ENCODE measurements around the gene CACHD1. TPM values are rescaled to one million over a fixed set of nuclear protein-coding genes. Genes with fewer than 3 reads are reported as not detected.

Gene CACHD1
- total and polyA plus RNA-seq, 8 donors = 2.9 to 7.1 (median 5.2) TPM

DNA sequence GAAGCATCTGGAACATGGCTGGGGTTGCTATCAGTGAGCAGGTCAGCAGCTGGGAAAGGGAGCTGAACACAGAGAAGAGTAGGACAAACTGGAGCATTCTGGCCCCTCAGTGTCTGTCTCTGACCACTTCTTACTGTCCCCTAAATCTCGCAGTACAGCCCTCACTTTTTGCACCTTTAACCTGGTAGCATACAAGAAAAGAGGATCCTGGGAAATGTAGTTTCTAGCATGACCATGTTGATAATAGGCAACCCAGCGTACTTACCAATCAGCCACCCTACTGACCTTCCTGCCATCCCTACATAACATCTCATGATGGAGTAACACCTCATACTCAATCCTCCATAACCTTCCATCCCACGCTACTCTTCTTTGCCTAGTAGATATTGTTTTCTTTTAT, 175.8 kb downstream of the CACHD1 start:
- Histone ChIP-seq H3K9me3 (no peaks in the 10 kb centered on the region), H3K27ac (no peak overlapping the region), H3K4me3 (no peak overlapping the region), H3K27me3 (no peaks in the 10 kb centered on the region), H3K36me3 (peaks cover 0 to 17% (median 0%) of the 10 kb centered on the region in 3 donors), H3K4me1 (no peaks in the 10 kb centered on the region)
- WGBS, 2 donors = 95% methylated on average over 3 of the region's 3 CpGs
- FAIRE-seq = no peak
- intact Hi-C loops (cut with DNase I) = no loop called here
- TF ChIP-seq, protein P1, sequence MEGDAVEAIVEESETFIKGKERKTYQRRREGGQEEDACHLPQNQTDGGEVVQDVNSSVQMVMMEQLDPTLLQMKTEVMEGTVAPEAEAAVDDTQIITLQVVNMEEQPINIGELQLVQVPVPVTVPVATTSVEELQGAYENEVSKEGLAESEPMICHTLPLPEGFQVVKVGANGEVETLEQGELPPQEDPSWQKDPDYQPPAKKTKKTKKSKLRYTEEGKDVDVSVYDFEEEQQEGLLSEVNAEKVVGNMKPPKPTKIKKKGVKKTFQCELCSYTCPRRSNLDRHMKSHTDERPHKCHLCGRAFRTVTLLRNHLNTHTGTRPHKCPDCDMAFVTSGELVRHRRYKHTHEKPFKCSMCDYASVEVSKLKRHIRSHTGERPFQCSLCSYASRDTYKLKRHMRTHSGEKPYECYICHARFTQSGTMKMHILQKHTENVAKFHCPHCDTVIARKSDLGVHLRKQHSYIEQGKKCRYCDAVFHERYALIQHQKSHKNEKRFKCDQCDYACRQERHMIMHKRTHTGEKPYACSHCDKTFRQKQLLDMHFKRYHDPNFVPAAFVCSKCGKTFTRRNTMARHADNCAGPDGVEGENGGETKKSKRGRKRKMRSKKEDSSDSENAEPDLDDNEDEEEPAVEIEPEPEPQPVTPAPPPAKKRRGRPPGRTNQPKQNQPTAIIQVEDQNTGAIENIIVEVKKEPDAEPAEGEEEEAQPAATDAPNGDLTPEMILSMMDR (IDR thresholded peaks at IDR 0.05) = no peak
- ATAC-seq = no peak
- DNase-seq = no peak

DNA sequence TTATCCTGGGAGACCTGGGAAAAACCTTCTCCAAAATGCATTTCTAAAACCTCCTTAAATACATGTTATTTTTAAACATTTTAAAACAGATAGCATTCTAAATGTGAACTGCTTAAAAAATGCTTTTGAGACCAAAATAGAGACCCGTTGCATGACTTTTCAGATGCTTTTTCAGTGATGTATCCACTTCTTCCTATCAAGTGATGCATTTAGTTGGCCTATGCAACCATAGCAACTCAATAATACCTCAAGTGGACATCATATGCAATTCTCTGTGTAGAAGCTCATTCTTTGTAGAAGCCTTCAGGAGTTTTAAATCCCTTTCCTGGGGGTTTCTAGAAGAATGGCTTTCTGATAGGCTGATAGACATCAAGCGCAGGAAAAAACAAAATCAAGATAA, 180.5 kb downstream of the CACHD1 start:
- Histone ChIP-seq H3K36me3 (peaks cover 0 to 8% (median 0%) of the 10 kb centered on the region in 3 donors), H3K4me3 (no peak overlapping the region), H3K4me1 (no peaks in the 10 kb centered on the region), H3K27ac (no peak overlapping the region), H3K27me3 (no peaks in the 10 kb centered on the region), H3K9me3 (no peaks in the 10 kb centered on the region)
- intact Hi-C loops (cut with DNase I) = no loop called here
- FAIRE-seq (no peak), DNase-seq (no peak), ATAC-seq (no peak)
- TF ChIP-seq, protein P1 (IDR thresholded peaks at IDR 0.05) = no peak
- 90 to 93% methylated on average over 2 of the region's 2 CpGs for WGBS, 2 donors

DNA sequence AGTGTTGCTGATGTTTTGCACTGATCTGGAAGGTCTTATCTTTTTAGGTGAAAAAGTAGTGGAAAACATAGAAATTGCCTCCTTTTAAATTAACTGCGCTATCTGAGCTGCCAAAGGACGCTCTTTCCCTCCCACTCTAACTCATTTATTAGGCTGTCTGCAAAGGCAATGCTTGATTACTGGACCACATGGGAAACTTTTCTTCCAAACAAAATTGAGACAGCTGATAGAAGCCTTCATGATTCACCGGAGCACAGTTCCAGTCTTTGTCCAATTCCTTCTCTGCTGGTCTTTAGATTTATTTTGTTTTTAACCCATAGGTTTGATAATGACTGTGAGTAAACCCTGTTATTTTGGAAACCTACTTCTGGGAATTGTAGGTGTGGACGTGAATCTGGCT, 181.9 kb downstream of the CACHD1 start:
- H3K27me3 ChIP-seq = no peaks in the 10 kb centered on the region
- H3K36me3 ChIP-seq = peaks cover 0 to 8% (median 0%) of the 10 kb centered on the region in 3 donors
- H3K4me3 ChIP-seq = no peak overlapping the region
- FAIRE-seq (no peak), DNase-seq (no peak), ATAC-seq (no peak)
- H3K9me3 ChIP-seq = no peaks in the 10 kb centered on the region
- 94% methylated on average over 4 of the region's 4 CpGs for WGBS, 2 donors
- H3K27ac ChIP-seq = no peak overlapping the region
- intact Hi-C loops (cut with DNase I) = no loop called here
- H3K4me1 ChIP-seq = no peaks in the 10 kb centered on the region
- TF ChIP-seq, protein P1 (IDR thresholded peaks at IDR 0.05) = no peak

DNA sequence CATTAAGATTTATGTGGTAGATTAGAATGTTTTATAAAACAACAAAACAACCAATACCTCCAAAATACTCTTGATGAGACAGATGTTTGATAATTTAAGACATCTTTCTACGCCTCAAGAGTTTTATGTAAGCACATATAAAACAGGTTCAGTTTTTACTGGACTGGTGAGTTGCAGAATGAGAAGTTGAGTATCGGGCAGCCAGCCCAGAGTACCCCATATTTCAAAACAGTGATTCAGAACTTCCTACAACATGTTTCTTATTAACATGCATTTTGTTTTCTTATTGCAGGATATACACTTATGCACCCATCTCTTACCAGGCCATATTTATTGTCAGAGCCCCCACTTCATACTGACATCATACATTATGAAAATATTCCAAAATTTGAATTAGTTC, 183.5 kb downstream of the CACHD1 start:
- Histone ChIP-seq H3K27me3 (no peaks in the 10 kb centered on the region), H3K4me3 (no peak overlapping the region), H3K27ac (no peak overlapping the region), H3K9me3 (no peaks in the 10 kb centered on the region), H3K4me1 (no peaks in the 10 kb centered on the region), H3K36me3 (no peaks in the 10 kb centered on the region)
- FAIRE-seq (no peak), ATAC-seq (no peak), DNase-seq (no peak)
- intact Hi-C loops (cut with DNase I) = no loop called here
- TF ChIP-seq, protein P1 (IDR thresholded peaks at IDR 0.05) = no peak
- WGBS, 2 donors = 97 to 100% methylated on average over 2 of the region's 2 CpGs

DNA sequence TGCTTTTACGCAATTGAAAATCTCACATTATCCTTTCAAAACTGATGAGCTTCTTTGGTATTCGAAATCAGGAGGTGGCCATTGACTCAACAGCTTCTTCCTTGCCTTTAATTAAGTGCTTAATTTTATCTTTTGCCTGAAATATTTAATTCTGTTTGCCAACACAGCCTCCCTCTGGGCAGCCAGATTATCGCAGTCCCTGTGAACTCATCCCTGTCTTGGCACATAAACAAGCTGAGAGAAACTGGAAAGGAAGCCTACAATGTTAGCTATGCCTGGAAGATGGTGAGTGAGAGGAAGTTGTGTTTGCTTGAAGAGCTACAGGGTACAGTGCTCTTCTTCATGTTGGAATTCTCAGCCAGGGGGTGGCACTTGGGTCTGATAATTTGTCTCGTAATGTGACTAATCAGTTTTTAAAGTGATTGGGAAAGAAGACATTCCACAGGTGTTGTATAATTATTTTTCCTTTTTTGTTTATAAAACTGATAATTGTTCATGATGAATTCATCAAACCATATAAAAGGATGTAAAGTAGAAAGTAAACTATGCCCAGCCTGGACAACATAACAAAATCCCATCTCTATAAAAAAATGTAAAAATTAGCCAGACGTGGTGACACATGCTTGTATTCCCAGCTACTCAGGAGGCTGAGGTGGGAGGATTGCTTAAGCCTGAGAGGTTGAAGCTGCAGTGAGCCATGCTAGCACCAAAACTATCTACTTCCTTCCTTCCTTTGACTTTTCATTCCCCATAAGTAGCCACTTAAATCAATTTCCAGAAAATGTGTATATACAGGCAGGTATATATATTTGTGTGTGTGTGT, 184.8 kb downstream of the CACHD1 start:
- Histone ChIP-seq H3K36me3 (no peaks in the 10 kb centered on the region), H3K27ac (no peak overlapping the region), H3K27me3 (no peaks in the 10 kb centered on the region), H3K9me3 (no peaks in the 10 kb centered on the region), H3K4me1 (no peaks in the 10 kb centered on the region), H3K4me3 (no peak overlapping the region)
- DNase-seq (no peak), ATAC-seq (peak in 1 of 4 donors; percentile 35), FAIRE-seq (no peak)
- intact Hi-C loops (cut with DNase I) = no loop called here
- TF ChIP-seq, protein P1 (IDR thresholded peaks at IDR 0.05) = no peak
- 73 to 75% methylated on average over 5 of the region's 5 CpGs for WGBS, 2 donors
